Endothelial cell of umbilical vein (primary cell): ENCODE data around the gene TBCD. TPM values are rescaled to one million over a fixed set of nuclear protein-coding genes. Genes with fewer than 3 reads are reported as not detected.

ENCODE experiments used
- BruUV-seq: library from RNA; stranded (reverse); fragments of 400-500 nt; replicated peaks from 2 replicates; lab custom pipeline; 2021; lab: Mats Ljungman, UMichigan
- CTCF ChIA-PET: fragments of 300-600, 350-600 bp; sonication (Branson Sonifier 250); formaldehyde crosslinking; loops from one replicate; lab custom pipeline; 2021; ENCODE audit warnings: antibody characterized with exemption, inconsistent platforms; lab: Charles Lee
- POLR2A ChIA-PET: fragments of 300-600, 350-600 bp; sonication (Branson Sonifier 250); formaldehyde crosslinking; loops from one replicate; lab custom pipeline; 2021; ENCODE audit warnings: antibody characterized with exemption, inconsistent platforms; lab: Charles Lee
- DNase-seq: peaks from one replicate; pipeline ENCODE4 v3.0.0-alpha.2; 2011; ENCODE audit warnings: low read depth, low spot score
- FAIRE-seq: peaks from 2 replicates; lab custom pipeline; 2011; peaks lifted over from hg19 to GRCh38; lab: Jason Lieb, UNC
- H2AFZ ChIP-seq: 2 replicates; pipeline ENCODE4 v1.6.0; 2012; ENCODE audit warnings: low read depth, low read length, control low read depth, inconsistent platforms
- H3K27ac ChIP-seq: 2 replicates; pipeline ENCODE4 v1.5.1; 2011; ENCODE audit warnings: low read depth, mild to moderate bottlenecking, control low read depth, low read length, moderate library complexity; ENCODE audit not compliant: insufficient read depth
- H3K27me3 ChIP-seq, 2 experiments: 2 replicates each; pipeline versions ENCODE4 v1.6.0 to v1.6.1; 2011; ENCODE audit warnings: low read length in 2 of 2, mixed read lengths in 1 of 2; ENCODE audit not compliant: control insufficient read depth in 2 of 2, insufficient read depth in 2 of 2
- H3K36me3 ChIP-seq, 2 experiments: 2 replicates in 1 of 2; 3 replicates in 1 of 2; pipeline ENCODE4 v1.5.1; 2011; ENCODE audit warnings: low read length in 2 of 2, mild to moderate bottlenecking in 1 of 2, moderate library complexity in 1 of 2; ENCODE audit not compliant: control insufficient read depth in 2 of 2, insufficient read depth in 2 of 2; ENCODE audit errors: extremely low read depth in 1 of 2
- H3K4me1 ChIP-seq: 3 replicates; pipeline ENCODE4 v1.5.1; 2011; ENCODE audit warnings: mild to moderate bottlenecking, low read length; ENCODE audit not compliant: control insufficient read depth, insufficient read depth; ENCODE audit errors: extremely low read depth
- H3K4me2 ChIP-seq: 2 replicates; pipeline ENCODE4 v1.6.1; 2011; ENCODE audit warnings: low read length, control low read depth, mixed read lengths; ENCODE audit not compliant: insufficient read depth
- H3K4me3 ChIP-seq, 3 experiments: fragments of 200-600 bp in 1 of 3; sonication (generic), shearing (Covaris generic) in 1 of 3; replicated peaks in 1 of 3; 2 replicates each; pipeline ENCODE4 v1.5.1; 2011 to 2016; ENCODE audit warnings: control low read depth in 3 of 3, low read length in 3 of 3, mild to moderate bottlenecking in 2 of 3, inconsistent platforms in 1 of 3, low read depth in 1 of 3, moderate library complexity in 1 of 3; ENCODE audit not compliant: insufficient read depth in 1 of 3
- H3K79me2 ChIP-seq: 2 replicates; pipeline ENCODE4 v1.6.0; 2012; ENCODE audit warnings: low read length, inconsistent platforms; ENCODE audit not compliant: control insufficient read depth, insufficient read depth
- H3K9ac ChIP-seq: replicated peaks from 2 replicates; pipeline ENCODE3; 2011; ENCODE audit warnings: low read length, control low read depth; ENCODE audit not compliant: insufficient read depth; ENCODE audit errors: extremely low read depth
- H3K9me1 ChIP-seq: replicated peaks from 3 replicates; pipeline ENCODE4 v1.6.0; 2011; ENCODE audit warnings: mild to moderate bottlenecking, low read length; ENCODE audit not compliant: control insufficient read depth, insufficient read depth; ENCODE audit errors: extremely low read depth
- H3K9me3 ChIP-seq: replicated peaks from 2 replicates; pipeline ENCODE4 v1.5.1; 2012; ENCODE audit warnings: low read length, inconsistent platforms; ENCODE audit not compliant: control insufficient read depth, insufficient read depth
- H4K20me1 ChIP-seq: replicated peaks from 2 replicates; pipeline ENCODE3; 2011; ENCODE audit warnings: mild to moderate bottlenecking, low read length; ENCODE audit not compliant: control insufficient read depth, insufficient read depth; ENCODE audit errors: extremely low read depth
- EZH2 ChIP-seq: IDR thresholded peaks from 2 replicates; pipeline ENCODE4 v1.6.1; 2012; ENCODE audit warnings: borderline replicate concordance, low read depth, mild to moderate bottlenecking, moderate library complexity, low read length, inconsistent platforms; ENCODE audit not compliant: severe bottlenecking
- FOS ChIP-seq: IDR thresholded peaks from 2 replicates; pipeline ENCODE4 v1.6.1; 2011; ENCODE audit warnings: mild to moderate bottlenecking, low read length, moderate library complexity, borderline replicate concordance; ENCODE audit not compliant: insufficient read depth
- GATA2 ChIP-seq: IDR thresholded peaks from 2 replicates; pipeline ENCODE4 v1.7.0; 2011; ENCODE audit warnings: low read depth, mild to moderate bottlenecking, moderate library complexity, mixed read lengths, low read length; ENCODE audit not compliant: insufficient read length, insufficient read depth
- JUN ChIP-seq: IDR thresholded peaks from 2 replicates; pipeline ENCODE4 v1.6.1; 2011; ENCODE audit warnings: borderline replicate concordance, low read depth; ENCODE audit not compliant: insufficient read length, insufficient read depth
- MAX ChIP-seq: IDR thresholded peaks from 2 replicates; pipeline ENCODE4 v1.6.1; 2011; ENCODE audit not compliant: insufficient read depth, insufficient read length
- MYC ChIP-seq: IDR thresholded peaks from one replicate; pipeline ENCODE4 v1.6.1; 2011; ENCODE audit warnings: mild to moderate bottlenecking, low read depth, low read length
- POLR2A ChIP-seq: IDR thresholded peaks from 2 replicates; pipeline ENCODE4 v1.6.1; 2012; ENCODE audit warnings: low read depth, mild to moderate bottlenecking, control low read depth, low read length
- POLR2AphosphoS5 ChIP-seq: IDR thresholded peaks from 2 replicates; pipeline ENCODE4 v1.6.1; 2012; ENCODE audit warnings: low read depth, mild to moderate bottlenecking, control low read depth, low read length, moderate library complexity; ENCODE audit not compliant: insufficient read depth
- dilution Hi-C: fragments of 300-500 bp; cut with MboI; formaldehyde crosslinking; loops from one replicate; pipeline ENCODE4 v1.15.0; 2019; ENCODE audit warnings: low sequenced_read_pairs; ENCODE audit not compliant: extremely low pct_ligation_motif_present
- intact Hi-C: fragments of 100-400 bp; cut with micrococcal nuclease; formaldehyde crosslinking; loops from one replicate; pipeline ENCODE4 v1.10.0; 2022
- polyA plus RNA-seq, 4 experiments: library from polyadenylated mRNA; depleted of rRNA in 3 of 4; stranded (reverse) in 3 of 4; unstranded in 1 of 4; fragments of >200 nt; gene quantifications; 2 replicates each; pipeline versions ENCODE4 v1.2.1 to v1.2.3, GENCODE V29; 2011 to 2012; ENCODE audit warnings: missing spikeins in 1 of 4
- total RNA-seq: library from RNA; stranded (reverse); gene quantifications from 2 replicates; pipeline ENCODE4 v1.2.3, GENCODE V29; 2021
- TF ChIP-seq, protein P1 (sequence below), 2 donors: IDR thresholded peaks; 1 replicate in 1 of 2; 2 replicates in 1 of 2; pipeline ENCODE4 v1.5.1; 2011; ENCODE audit warnings: low read length in 2 of 2, mild to moderate bottlenecking in 2 of 2, moderate library complexity in 2 of 2, control low read depth in 1 of 2, inconsistent platforms in 1 of 2, low read depth in 1 of 2; ENCODE audit not compliant: insufficient read depth in 1 of 2; ENCODE audit errors: extremely low read depth in 1 of 2

TBCD gene
- total and polyA plus RNA-seq, 2 donors (not counting 3 experiments of a cell fraction or from before 2014, with no cell fraction given): 121 to 145 TPM

DNA sequence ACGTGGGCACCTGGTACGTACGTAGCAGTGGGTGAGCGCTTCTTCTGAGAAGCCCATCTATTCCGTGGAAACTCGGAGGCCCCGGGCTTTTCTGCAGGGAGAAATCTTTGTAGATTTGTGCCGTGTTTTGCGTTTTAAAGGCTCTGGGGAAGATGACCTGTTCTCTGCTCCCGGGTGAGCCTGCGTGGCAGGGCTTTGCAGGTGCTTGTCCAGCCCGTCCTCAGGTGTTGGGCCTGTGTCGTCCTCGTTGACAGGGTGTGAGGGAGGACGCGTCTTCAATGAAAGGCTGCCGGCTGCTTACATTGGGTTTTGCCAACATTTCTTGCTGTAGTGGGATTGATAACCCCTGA lies 175.4 kb downstream of the TBCD start:
- TF ChIP-seq MAX (no peak), EZH2 (no peak), MYC (no peak), GATA2 (no peak), JUN (no peak), POLR2AphosphoS5 (no peak), POLR2A (no peak), FOS (no peak)
- TF ChIP-seq, protein P1, sequence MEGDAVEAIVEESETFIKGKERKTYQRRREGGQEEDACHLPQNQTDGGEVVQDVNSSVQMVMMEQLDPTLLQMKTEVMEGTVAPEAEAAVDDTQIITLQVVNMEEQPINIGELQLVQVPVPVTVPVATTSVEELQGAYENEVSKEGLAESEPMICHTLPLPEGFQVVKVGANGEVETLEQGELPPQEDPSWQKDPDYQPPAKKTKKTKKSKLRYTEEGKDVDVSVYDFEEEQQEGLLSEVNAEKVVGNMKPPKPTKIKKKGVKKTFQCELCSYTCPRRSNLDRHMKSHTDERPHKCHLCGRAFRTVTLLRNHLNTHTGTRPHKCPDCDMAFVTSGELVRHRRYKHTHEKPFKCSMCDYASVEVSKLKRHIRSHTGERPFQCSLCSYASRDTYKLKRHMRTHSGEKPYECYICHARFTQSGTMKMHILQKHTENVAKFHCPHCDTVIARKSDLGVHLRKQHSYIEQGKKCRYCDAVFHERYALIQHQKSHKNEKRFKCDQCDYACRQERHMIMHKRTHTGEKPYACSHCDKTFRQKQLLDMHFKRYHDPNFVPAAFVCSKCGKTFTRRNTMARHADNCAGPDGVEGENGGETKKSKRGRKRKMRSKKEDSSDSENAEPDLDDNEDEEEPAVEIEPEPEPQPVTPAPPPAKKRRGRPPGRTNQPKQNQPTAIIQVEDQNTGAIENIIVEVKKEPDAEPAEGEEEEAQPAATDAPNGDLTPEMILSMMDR (IDR thresholded peaks at IDR 0.05; ENCODE audit: extremely low read depth in 1 of 2, insufficient read depth in 1 of 2, low read depth in 1 of 2, low read length in 2 of 2): no peak
- no peaks in the 10 kb centered on the region for H3K79me2 ChIP-seq
- H3K9me3 ChIP-seq: no peaks in the 10 kb centered on the region
- dilution Hi-C loops (no loop called here), intact Hi-C loops (no loop called here)
- no peak overlapping the region for H3K4me3 ChIP-seq
- no peak overlapping the region for H2AFZ ChIP-seq
- ChIA-PET POLR2A (no interaction called here), CTCF (interaction anchor here (1.2 to 1.4 kb wide), 2 partner anchors 10 to 13 kb away, joined by 3 to 6 read pairs; no protein-coding TSS in a partner anchor)
- no peaks in the 10 kb centered on the region for H4K20me1 ChIP-seq
- no peaks in the 10 kb centered on the region for H3K9me1 ChIP-seq
- no peak overlapping the region for H3K27ac ChIP-seq
- peaks cover 1% of the 10 kb centered on the region for H3K4me1 ChIP-seq
- no peak for FAIRE-seq
- H3K9ac ChIP-seq: no peak overlapping the region
- no peak for DNase-seq
- no peak overlapping the region for H3K4me2 ChIP-seq
- H3K27me3 ChIP-seq: no peaks in the 10 kb centered on the region
- BruUV-seq: no TSS peak
- peaks cover 7 to 50% of the 10 kb centered on the region in 2 experiments for H3K36me3 ChIP-seq
